Measurements from ENCODE around the gene TMEM234. TPM values are rescaled to one million over a fixed set of nuclear protein-coding genes. Genes with fewer than 3 reads are reported as not detected.

Gene TMEM234
- total RNA-seq, 4 donors from 2014 or later = 38.4 to 52.8 (median 39.2) TPM

DNA sequence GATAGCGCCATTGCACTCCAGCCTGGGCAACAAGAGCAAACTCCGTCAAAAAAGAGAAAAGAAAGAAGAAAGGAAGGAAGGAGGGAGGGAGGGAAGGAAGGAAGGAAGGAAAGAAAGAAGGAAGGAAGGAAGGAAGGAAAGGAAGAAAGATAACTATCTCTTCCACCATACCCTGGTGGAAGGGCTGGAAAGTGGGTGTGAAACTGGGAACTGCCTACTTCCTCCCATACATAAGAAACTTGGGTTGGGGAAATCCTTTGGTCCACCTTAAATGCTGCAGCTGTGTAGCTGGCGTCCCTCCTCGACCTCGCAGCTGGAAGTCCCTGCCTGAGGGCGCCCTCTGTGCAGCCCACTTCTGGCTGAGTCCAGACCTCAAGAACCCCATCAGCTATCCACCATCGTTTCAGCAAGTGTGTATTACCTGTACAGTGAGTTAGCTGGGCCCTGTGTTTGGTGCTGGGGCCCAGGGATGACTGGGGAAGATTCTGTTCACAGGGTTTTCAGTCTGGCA, 20.2 kb upstream of the TMEM234 start:
- peak overlapping the region in 1 of 3 donors; percentile 95 for H3K27ac ChIP-seq
- no peak for DNase-seq
- TF ChIP-seq POLR2A (IDR thresholded peaks at IDR 0.05) = no peak
- TF ChIP-seq CTCF (IDR thresholded peaks at IDR 0.05) = no peak
- H3K27me3 ChIP-seq = no peaks in the 10 kb centered on the region
- H3K4me3 ChIP-seq (replicated peaks in 1 of 3) = no peak overlapping the region
- H3K9me3 ChIP-seq = no peaks in the 10 kb centered on the region
- H3K36me3 ChIP-seq = no peaks in the 10 kb centered on the region
- intact Hi-C loops (cut with DNase I) = no loop called here
- WGBS, 2 donors = 33 to 38% methylated on average over 6 to 7 of the region's 7 CpGs
- peaks cover 15 to 40% of the 10 kb centered on the region in 2 donors for H3K4me1 ChIP-seq

DNA sequence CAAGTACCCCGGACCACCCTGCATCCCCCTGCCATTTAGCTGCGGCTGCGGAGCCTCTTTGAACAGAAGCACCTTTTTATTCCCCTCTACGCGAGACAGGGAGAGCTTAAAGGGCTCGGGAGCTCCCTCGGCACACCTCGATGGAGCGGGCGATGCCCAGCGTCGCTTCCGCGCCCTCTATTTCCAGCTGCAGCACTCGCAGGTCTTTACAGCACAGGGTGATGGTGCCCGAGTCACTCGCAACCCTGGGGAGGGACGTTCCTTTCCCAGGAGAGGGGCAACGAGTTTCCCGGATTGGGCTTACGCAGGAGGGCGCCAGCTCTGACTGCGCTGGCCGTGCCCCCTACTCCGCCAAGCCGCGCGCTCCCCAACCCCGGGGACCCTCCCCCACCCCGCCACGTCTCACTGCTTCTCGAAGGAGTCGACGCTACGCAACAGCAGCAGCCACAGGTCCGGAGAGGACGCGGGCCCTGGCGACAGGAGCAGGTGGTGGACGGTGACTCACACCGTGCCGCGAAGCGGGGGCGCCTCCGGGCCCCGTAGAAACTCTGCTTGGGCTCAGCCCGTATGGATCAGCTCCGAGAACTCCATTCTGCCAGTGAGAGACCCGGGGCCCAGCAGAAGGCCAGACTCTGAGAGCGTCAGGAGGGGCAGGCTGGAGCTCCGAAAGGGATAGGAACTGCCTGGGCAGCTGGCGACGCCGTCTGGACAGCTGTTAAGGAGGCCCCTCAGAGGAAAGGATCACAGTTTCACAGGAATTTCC, 19.0 kb upstream of the TMEM234 start:
- peak; percentile 92 to 93 for DNase-seq
- H3K27ac ChIP-seq = peak overlapping the region; percentile 75 to 95 (median 83)

GRCh38 chr1:32240140-32240951, 18.2 kb upstream of the TMEM234 start:
- Histone ChIP-seq H3K4me1 (peaks cover 15 to 27% of the 10 kb centered on the region in 2 donors), H3K9me3 (no peaks in the 10 kb centered on the region), H3K27me3 (no peaks in the 10 kb centered on the region), H3K4me3 (replicated peaks in 1 of 3) (peak overlapping the region; percentile 33 to 51 (median 38)), H3K27ac (peak overlapping the region; percentile 75 to 95 (median 83)), H3K36me3 (no peaks in the 10 kb centered on the region)
- peak; percentile 91 to 92 for DNase-seq
- TF ChIP-seq POLR2A (IDR thresholded peaks at IDR 0.05) = peak; percentile 60 to 90
- TF ChIP-seq CTCF (IDR thresholded peaks at IDR 0.05) = peak in 4 of 6 experiments; percentile 13 to 36 (median 27)
- WGBS, 2 donors = 1 to 2% methylated on average over 29 to 42 of the region's 62 CpGs
- intact Hi-C loops (cut with DNase I) = no loop called here

More for the DNA sequence above, 19.0 kb upstream of the TMEM234 start:
- TF ChIP-seq POLR2A (IDR thresholded peaks at IDR 0.05) (peak in 1 of 2 donors; percentile 51), CTCF (IDR thresholded peaks at IDR 0.05) (peak in 1 of 6 experiments; percentile 1)
- no peaks in the 10 kb centered on the region for H3K9me3 ChIP-seq
- peaks cover 15 to 28% of the 10 kb centered on the region in 2 donors for H3K4me1 ChIP-seq
- peak overlapping the region; percentile 33 to 51 (median 38) for H3K4me3 ChIP-seq (replicated peaks in 1 of 3)
- H3K36me3 ChIP-seq = no peaks in the 10 kb centered on the region
- intact Hi-C loops (cut with DNase I) = no loop called here
- WGBS, 2 donors = 0% methylated on average over 4 to 10 of the region's 55 CpGs
- no peaks in the 10 kb centered on the region for H3K27me3 ChIP-seq

DNA sequence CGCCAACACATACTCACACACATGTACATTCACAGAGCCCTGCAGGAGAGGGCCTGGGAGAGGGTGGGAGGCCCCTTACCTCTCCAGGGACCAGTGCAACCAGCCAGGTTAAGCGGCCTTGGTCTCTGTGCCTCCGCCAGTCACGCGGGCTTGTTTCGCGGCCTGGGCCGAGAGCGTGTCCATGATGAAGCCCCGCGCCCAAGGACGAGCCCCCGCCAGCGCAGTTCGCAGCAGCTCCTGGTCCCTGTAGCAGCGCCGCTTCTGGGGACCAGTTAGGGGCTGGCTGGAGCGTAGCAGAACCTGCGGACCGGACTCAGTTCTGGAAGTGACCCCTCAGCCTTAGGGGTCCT, 17.6 kb upstream of the TMEM234 start:
- no peaks in the 10 kb centered on the region for H3K36me3 ChIP-seq
- intact Hi-C loops (cut with DNase I) = loop anchor here (10.0 kb wide), 2 partner anchors 55 to 95 kb away; partner anchors contain the start of genes HDAC1 and MARCKSL1
- H3K4me3 ChIP-seq (replicated peaks in 1 of 3) = peak overlapping the region in 1 of 3 donors; percentile 51
- H3K4me1 ChIP-seq = peaks cover 15 to 27% of the 10 kb centered on the region in 2 donors
- DNase-seq = peak; percentile 36
- WGBS, 2 donors = 35 to 41% methylated on average over 4 to 17 of the region's 20 CpGs
- no peaks in the 10 kb centered on the region for H3K27me3 ChIP-seq
- no peaks in the 10 kb centered on the region for H3K9me3 ChIP-seq
- TF ChIP-seq CTCF (IDR thresholded peaks at IDR 0.05) (no peak), POLR2A (IDR thresholded peaks at IDR 0.05) (no peak)
- H3K27ac ChIP-seq = peak overlapping the region; percentile 1 to 95 (median 75)
